ENCODE results near the gene SNTA1. TPM values are rescaled to one million over a fixed set of nuclear protein-coding genes. Genes with fewer than 3 reads are reported as not detected.
"Not testable (repeated sequence)": the region's sequence is repeated elsewhere in the genome, so short reads cannot be mapped to it uniquely, and the experiment has no call there.

Gene SNTA1
- total RNA-seq, 4 donors from 2014 or later = 6.3 to 27.3 (median 14.0) TPM

- no peak for DNase-seq
- 9 to 10% methylated on average over 7 of the region's 45 CpGs for WGBS, 2 donors
- H3K4me3 ChIP-seq = peak overlapping the region; percentile 73 to 97 (median 87)
- no peaks in the 10 kb centered on the region for H3K27me3 ChIP-seq
- peaks cover 0 to 38% (median 8%) of the 10 kb centered on the region in 3 donors for H3K4me1 ChIP-seq
- intact Hi-C loops (cut with DNase I) = no loop called here
- H3K9me3 ChIP-seq = no peaks in the 10 kb centered on the region
- H3K36me3 ChIP-seq = no peaks in the 10 kb centered on the region
- peak overlapping the region; percentile 85 to 93 (median 90) for H3K27ac ChIP-seq
- TF ChIP-seq, protein P1, sequence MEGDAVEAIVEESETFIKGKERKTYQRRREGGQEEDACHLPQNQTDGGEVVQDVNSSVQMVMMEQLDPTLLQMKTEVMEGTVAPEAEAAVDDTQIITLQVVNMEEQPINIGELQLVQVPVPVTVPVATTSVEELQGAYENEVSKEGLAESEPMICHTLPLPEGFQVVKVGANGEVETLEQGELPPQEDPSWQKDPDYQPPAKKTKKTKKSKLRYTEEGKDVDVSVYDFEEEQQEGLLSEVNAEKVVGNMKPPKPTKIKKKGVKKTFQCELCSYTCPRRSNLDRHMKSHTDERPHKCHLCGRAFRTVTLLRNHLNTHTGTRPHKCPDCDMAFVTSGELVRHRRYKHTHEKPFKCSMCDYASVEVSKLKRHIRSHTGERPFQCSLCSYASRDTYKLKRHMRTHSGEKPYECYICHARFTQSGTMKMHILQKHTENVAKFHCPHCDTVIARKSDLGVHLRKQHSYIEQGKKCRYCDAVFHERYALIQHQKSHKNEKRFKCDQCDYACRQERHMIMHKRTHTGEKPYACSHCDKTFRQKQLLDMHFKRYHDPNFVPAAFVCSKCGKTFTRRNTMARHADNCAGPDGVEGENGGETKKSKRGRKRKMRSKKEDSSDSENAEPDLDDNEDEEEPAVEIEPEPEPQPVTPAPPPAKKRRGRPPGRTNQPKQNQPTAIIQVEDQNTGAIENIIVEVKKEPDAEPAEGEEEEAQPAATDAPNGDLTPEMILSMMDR (IDR thresholded peaks at IDR 0.05) = peak in 1 of 6 experiments; percentile 3
- no peak for TF ChIP-seq POLR2A (IDR thresholded peaks at IDR 0.05)
Measured at GRCh38 chr20:33443006-33443511, 504 bp downstream of the SNTA1 start.

- no peak for DNase-seq
- no peaks in the 10 kb centered on the region for H3K36me3 ChIP-seq
- no peaks in the 10 kb centered on the region for H3K27me3 ChIP-seq
- TF ChIP-seq, protein P1 (IDR thresholded peaks at IDR 0.05) = no peak
- no peak for TF ChIP-seq POLR2A (IDR thresholded peaks at IDR 0.05)
- peak overlapping the region; percentile 73 to 97 (median 87) for H3K4me3 ChIP-seq
- intact Hi-C loops (cut with DNase I) = no loop called here
- no peaks in the 10 kb centered on the region for H3K9me3 ChIP-seq
- peaks cover 0 to 43% (median 8%) of the 10 kb centered on the region in 3 donors for H3K4me1 ChIP-seq
- peak overlapping the region; percentile 85 to 93 (median 90) for H3K27ac ChIP-seq
- WGBS, 2 donors = 60 to 63% methylated on average over 5 to 9 of the region's 9 CpGs
Measured at GRCh38 chr20:33442136-33443005, 1.2 kb downstream of the SNTA1 start.

DNA sequence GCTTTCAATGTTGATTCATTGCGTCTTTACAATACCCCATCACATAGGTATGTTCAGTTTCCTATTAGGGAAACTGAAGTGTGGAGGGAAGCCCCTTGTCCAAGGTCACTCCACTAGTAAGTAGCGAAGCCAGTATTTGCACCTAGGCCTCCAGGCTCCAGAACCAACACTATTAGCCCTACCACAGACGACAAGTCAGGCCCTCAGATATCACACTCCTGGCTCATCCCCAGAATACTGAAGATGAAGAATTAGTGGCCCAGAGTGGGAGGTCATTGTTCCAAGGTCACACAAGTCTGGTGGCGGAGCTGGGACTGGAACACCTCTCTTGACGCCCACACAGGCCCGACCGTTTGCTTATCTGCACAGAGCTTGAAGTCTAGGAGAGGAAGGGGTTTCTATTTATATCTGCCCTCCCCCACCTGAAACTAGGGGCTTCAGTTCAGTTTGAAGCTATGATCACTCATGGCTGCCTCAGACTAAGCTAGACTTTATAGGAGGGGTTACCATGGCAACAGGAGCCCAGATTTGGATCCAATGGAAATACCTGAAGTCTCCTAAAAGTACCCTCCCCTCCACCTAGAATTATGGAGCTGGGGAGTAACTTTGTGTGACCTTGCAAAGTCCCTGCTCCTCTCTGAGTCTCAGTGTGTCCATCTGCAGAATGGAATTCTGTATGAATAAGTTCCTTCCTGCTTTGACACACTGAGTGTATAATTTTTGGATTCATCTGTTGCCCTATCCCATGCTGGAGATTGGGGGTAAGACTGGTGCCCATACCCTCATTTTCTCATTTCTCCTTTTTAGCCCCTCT lies 2.2 kb downstream of the SNTA1 start:
- H3K9me3 ChIP-seq = no peaks in the 10 kb centered on the region
- WGBS, 2 donors = 70 to 83% methylated on average over 6 to 7 of the region's 7 CpGs

DNA sequence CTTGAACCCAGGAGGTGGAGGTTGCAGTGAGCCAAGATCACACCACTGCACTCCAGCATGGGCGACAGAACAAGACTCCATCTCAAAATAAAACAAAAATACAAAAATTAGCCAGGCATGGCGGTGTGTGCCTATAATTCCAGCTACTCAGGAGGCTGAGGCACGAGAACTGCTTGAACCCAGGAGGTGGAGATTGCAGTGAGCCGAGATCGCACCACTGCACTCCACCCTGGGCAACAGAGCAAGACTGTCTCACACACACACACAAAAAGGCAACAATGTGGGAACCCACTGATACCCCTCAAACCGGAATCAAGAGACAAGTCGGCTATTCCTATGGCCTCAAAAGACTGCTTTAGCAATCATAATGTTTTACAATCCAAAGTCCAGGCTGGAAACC lies 3.0 kb downstream of the SNTA1 start:
- H3K27ac ChIP-seq = peak overlapping the region in 1 of 4 donors; percentile 13
- WGBS, 2 donors = 88 to 97% methylated on average over 7 of the region's 7 CpGs
- H3K4me3 ChIP-seq; H3K27me3 ChIP-seq; intact Hi-C loops (cut with DNase I); DNase-seq; H3K36me3 ChIP-seq; H3K9me3 ChIP-seq: not testable (repeated sequence)
- H3K4me1 ChIP-seq = peaks cover 0 to 44% (median 8%) of the 10 kb centered on the region in 3 donors

More for the DNA sequence above, 2.2 kb downstream of the SNTA1 start:
- no peaks in the 10 kb centered on the region for H3K36me3 ChIP-seq
- intact Hi-C loops (cut with DNase I) = no loop called here
- peak overlapping the region in 2 of 4 donors; percentile 33 to 85 for H3K27ac ChIP-seq
- no peaks in the 10 kb centered on the region for H3K27me3 ChIP-seq
- TF ChIP-seq POLR2A (IDR thresholded peaks at IDR 0.05) = no peak
- TF ChIP-seq, protein P1 (IDR thresholded peaks at IDR 0.05) = no peak
- H3K4me3 ChIP-seq = no peak overlapping the region
- no peak for DNase-seq
- peaks cover 0 to 44% (median 8%) of the 10 kb centered on the region in 3 donors for H3K4me1 ChIP-seq

- Histone ChIP-seq H3K27me3 (no peaks in the 10 kb centered on the region), H3K27ac (peak overlapping the region in 3 of 4 donors; percentile 44 to 63 (median 62)), H3K4me1 (peaks cover 0 to 42% (median 3%) of the 10 kb centered on the region in 3 donors), H3K36me3 (peaks cover 0 to 5% (median 0%) of the 10 kb centered on the region in 3 donors), H3K4me3 (no peak overlapping the region), H3K9me3 (no peaks in the 10 kb centered on the region)
- DNase-seq = no peak
- WGBS, 2 donors = 86 to 100% methylated on average over 2 of the region's 2 CpGs
- intact Hi-C loops (cut with DNase I) = no loop called here
- no peak for TF ChIP-seq POLR2A (IDR thresholded peaks at IDR 0.05)
- TF ChIP-seq, protein P1 (IDR thresholded peaks at IDR 0.05) = no peak
Measured at GRCh38 chr20:33438481-33438880, 5.1 kb downstream of the SNTA1 start.

All from esophagus squamous epithelium (tissue), 5 donors.